GM18951 (cell line): Measurements from ENCODE around the gene ZNF398.

Experiments used
- POLR2A ChIP-seq: IDR thresholded peaks from 4 replicates; pipeline ENCODE4 v1.6.1; 2011; ENCODE audit warnings: mild to moderate bottlenecking; ENCODE audit not compliant: insufficient read length, insufficient read depth; ENCODE audit errors: extremely low read depth
- in situ Hi-C: fragments of 300-500 bp; cut with MboI; formaldehyde crosslinking; loops from one replicate; pipeline ENCODE4 v1.12.0; 2022; ENCODE audit warnings: low sequenced_read_pairs, mixed read lengths, inconsistent platforms; ENCODE audit not compliant: unreplicated experiment

Gene ZNF398

GRCh38 chr7:149161241-149161848, 14.1 kb downstream of the ZNF398 start:
- in situ Hi-C loops = no loop called here

DNA sequence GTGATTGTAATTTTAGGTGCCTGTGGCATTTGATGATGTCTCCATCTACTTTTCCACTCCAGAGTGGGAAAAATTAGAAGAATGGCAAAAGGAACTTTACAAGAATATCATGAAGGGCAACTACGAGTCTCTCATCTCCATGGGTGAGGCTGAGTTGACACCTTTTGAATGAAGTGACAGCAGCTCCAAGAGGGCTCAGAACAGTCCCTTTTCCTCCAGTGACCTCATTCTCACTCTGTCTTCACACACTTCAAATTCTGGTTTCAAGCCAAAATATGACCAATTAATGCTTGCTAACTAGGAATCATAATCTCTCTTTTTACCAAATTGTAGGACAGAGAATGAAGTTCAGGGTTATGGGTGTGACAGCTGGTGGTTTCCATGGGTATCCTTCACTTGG, 18.9 kb downstream of the ZNF398 start:
- TF ChIP-seq POLR2A = no peak
- in situ Hi-C loops = no loop called here

More at GRCh38 chr7:149161241-149161848, 14.1 kb downstream of the ZNF398 start:
- TF ChIP-seq POLR2A = no peak

- no peak for TF ChIP-seq POLR2A
- in situ Hi-C loops = no loop called here
Measured at GRCh38 chr7:149166630-149167352, 19.5 kb downstream of the ZNF398 start.

GRCh38 chr7:149171892-149172533, 24.8 kb downstream of the ZNF398 start:
- in situ Hi-C loops = no loop called here
- TF ChIP-seq POLR2A = no peak

- no peak for TF ChIP-seq POLR2A
- in situ Hi-C loops = no loop called here
Measured at GRCh38 chr7:149172534-149172920, 25.3 kb downstream of the ZNF398 start.

DNA sequence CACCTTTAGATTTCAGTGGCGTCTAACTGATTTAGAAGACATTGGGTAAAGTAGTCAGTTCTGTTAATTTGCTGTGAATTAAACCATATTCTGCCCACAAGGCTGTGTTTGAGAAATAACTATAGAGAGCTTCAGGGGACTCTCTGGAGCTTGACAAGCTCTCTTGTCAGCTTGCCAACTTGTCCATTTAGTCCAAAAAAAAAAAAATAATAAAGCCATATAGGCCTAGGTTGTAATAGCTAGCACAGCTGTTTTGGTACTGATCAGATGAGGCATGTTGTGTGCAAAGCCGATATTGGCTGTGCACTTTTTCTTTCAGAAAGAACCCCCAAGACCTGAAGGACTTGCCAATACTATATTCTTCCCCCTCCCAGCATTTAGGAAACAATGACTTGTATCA, 27.9 kb downstream of the ZNF398 start:
- TF ChIP-seq POLR2A = no peak
- in situ Hi-C loops = no loop called here

- in situ Hi-C loops = no loop called here
Measured at GRCh38 chr7:149179241-149179640, 32.0 kb downstream of the ZNF398 start.

DNA sequence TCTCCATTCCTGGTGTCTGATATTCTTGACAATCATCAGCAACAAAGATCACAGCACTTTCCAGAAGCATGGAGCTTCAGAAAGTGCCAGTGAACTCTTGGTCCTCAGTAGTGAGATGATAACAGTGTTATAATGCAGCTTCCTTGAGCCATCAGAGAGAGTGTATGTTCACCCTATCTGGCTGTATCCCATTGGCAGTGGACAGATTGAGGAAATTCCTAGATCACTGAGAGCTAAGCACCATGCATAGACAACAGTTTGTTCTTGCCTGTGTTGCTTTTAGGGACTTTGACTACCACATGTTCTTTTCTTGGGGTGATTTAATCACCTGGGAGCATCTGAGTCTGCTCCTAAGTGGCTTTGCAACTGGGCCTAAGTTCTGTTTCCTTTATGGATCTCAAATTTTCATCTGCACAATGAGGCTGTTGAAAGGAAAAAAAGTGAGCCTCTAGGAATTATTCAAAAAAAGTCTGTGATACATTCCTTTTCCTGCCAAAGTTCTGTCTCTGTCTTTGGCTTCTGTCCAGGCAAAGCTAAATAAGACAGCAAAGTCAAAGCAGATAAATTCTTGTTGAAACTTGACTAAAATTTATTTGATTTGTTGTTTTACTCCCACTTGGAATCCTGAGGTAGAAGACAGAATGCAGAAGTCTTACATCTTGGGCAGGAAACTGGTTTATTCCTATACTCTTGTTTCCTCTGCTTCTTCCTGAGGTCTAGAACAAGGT, 33.6 kb downstream of the ZNF398 start:
- TF ChIP-seq POLR2A = no peak
- in situ Hi-C loops = no loop called here

More at GRCh38 chr7:149179241-149179640, 32.0 kb downstream of the ZNF398 start:
- TF ChIP-seq POLR2A = no peak

- in situ Hi-C loops = no loop called here
- TF ChIP-seq POLR2A = no peak
Measured at GRCh38 chr7:149181450-149181790, 34.2 kb downstream of the ZNF398 start.

- in situ Hi-C loops = no loop called here
Measured at GRCh38 chr7:149184274-149184673, 37.0 kb downstream of the ZNF398 start.

GRCh38 chr7:149188213-149188612, 41.0 kb downstream of the ZNF398 start:
- in situ Hi-C loops = no loop called here
- no peak for TF ChIP-seq POLR2A

More at GRCh38 chr7:149184274-149184673, 37.0 kb downstream of the ZNF398 start:
- TF ChIP-seq POLR2A = no peak

DNA sequence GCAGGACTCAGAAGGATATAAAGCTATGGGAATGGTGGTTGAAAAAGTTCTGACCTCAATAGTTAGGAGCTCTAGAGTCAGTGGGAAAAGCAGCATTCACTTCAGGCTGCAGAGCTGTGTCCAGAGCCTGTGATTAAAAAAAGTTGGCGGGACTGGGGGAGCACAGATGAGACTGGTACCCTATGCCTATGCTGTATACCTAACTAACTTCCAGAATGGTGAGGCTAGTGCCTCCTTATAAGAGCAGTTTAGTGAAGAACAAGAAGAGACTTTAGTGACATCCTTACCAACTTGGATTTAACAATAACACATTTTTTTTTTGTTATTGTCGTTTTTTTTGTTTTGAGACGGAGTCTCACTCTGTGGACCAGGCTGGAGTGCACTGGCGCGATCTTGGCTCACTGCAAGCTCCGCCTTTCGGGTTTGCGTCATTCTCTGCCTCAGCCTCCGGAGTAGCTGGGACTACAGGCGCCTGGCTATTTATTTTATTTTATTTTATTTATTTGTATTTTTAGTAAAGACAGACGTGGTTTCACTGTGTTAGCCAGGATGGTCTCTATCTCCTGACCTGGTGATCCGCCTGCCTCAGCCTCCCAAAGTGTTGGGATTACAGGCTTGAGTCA, 41.5 kb downstream of the ZNF398 start:
- TF ChIP-seq POLR2A = no peak
- in situ Hi-C loops = no loop called here

DNA sequence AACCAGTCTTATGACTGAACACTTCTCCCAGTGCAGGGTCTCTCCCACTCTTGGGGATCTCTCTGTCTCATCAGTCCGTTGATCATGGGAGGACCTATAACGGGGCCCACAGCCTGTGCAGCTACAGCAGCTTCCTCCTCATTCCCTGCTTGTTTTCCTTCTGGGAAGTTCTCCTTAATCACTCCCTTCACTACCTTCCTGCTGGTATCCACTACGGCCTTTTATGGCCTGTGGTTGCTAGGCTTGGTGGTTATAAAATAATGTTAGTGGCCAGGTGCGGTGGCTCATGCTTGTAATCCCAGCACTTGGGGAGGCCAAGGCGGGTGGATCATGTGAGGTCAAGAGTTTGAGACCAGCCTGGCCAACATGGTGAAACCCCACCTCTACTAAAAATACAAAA, 44.6 kb downstream of the ZNF398 start:
- in situ Hi-C loops = no loop called here
- no peak for TF ChIP-seq POLR2A
